HepG2 (cell line): ENCODE data around the gene INAFM1.

Experiments
- AGO1 ChIP-seq: fragments of 200-400 bp; formaldehyde crosslinking; IDR thresholded peaks from 2 replicates; pipeline ENCODE4 v1.6.1; 2017; ENCODE audit warnings: mild to moderate bottlenecking, low read depth, low read length, moderate library complexity; ENCODE audit not compliant: poor library complexity, severe bottlenecking
- ARID2 ChIP-seq: sonication (generic); formaldehyde crosslinking; IDR thresholded peaks from 2 replicates; pipeline ENCODE4 v1.8.1; 2022; ENCODE audit warnings: mild to moderate bottlenecking, missing genetic modification reagents, borderline replicate concordance
- CTCF ChIP-seq: sonication (generic); formaldehyde crosslinking; IDR thresholded peaks from 2 replicates; pipeline ENCODE4 v1.5.0; 2020; ENCODE audit warnings: mild to moderate bottlenecking, missing genetic modification reagents, moderate library complexity
- ESRRA ChIP-seq: sonication (generic); formaldehyde crosslinking; IDR thresholded peaks from 2 replicates; pipeline ENCODE4 v1.5.1; 2020; ENCODE audit warnings: mild to moderate bottlenecking, low read depth, missing genetic modification reagents
- IRF2 ChIP-seq: IDR thresholded peaks from 2 replicates; pipeline ENCODE4 v1.6.1; 2018; ENCODE audit warnings: missing genetic modification reagents, missing compliant biosample characterization
- NFYB ChIP-seq: sonication (generic); formaldehyde crosslinking; IDR thresholded peaks from 2 replicates; pipeline ENCODE4 v1.4.0; 2020; ENCODE audit warnings: missing genetic modification reagents
- SETDB1 ChIP-seq: sonication (generic); formaldehyde crosslinking; IDR thresholded peaks from 2 replicates; pipeline ENCODE4 v1.5.1; 2020; ENCODE audit warnings: missing genetic modification reagents, mild to moderate bottlenecking, borderline replicate concordance
- TAF1 ChIP-seq: sonication (generic); formaldehyde crosslinking; IDR thresholded peaks from 2 replicates; pipeline ENCODE4 v1.4.0; 2020; ENCODE audit warnings: missing genetic modification reagents
- ZNF180 ChIP-seq: sonication (generic); formaldehyde crosslinking; IDR thresholded peaks from 2 replicates; pipeline ENCODE4 v1.4.0; 2020; ENCODE audit warnings: low read depth, missing genetic modification reagents, borderline replicate concordance

GRCh38 chr19:47284324-47284899 is 9.7 kb downstream of the INAFM1 start:
- TF ChIP-seq SETDB1, result no peak
- no peak for TF ChIP-seq AGO1
- TF ChIP-seq TAF1, result no peak
- no peak for TF ChIP-seq NFYB (CRISPR knock-in tag)
- no peak for TF ChIP-seq IRF2 (CRISPR knock-in tag)
- TF ChIP-seq ESRRA (CRISPR knock-in tag), result no peak
- no peak for TF ChIP-seq ARID2 (CRISPR knock-in tag)
- TF ChIP-seq ZNF180 (CRISPR knock-in tag), result no peak
- TF ChIP-seq CTCF (CRISPR knock-in tag), result peak; percentile 75
